Hematopoietic multipotent progenitor cell (in vitro differentiated cells): Measurements from ENCODE around the gene ASAP2. TPM values are rescaled to one million over a fixed set of nuclear protein-coding genes. Genes with fewer than 3 reads are reported as not detected.

Source experiments
- DNase-seq, 3 donors: peaks; one replicate each; pipeline ENCODE4 v3.0.0-alpha.2; 2011 to 2015; ENCODE audit warnings: low read depth in 2 of 3, low spot score in 2 of 3
- total RNA-seq: library from RNA; depleted of rRNA; stranded (reverse); fragments of >200 nt; gene quantifications from one replicate; pipeline ENCODE4 v1.2.3, GENCODE V29; 2012

Gene ASAP2
- total RNA-seq, 1 donor: 4.3 TPM

DNA sequence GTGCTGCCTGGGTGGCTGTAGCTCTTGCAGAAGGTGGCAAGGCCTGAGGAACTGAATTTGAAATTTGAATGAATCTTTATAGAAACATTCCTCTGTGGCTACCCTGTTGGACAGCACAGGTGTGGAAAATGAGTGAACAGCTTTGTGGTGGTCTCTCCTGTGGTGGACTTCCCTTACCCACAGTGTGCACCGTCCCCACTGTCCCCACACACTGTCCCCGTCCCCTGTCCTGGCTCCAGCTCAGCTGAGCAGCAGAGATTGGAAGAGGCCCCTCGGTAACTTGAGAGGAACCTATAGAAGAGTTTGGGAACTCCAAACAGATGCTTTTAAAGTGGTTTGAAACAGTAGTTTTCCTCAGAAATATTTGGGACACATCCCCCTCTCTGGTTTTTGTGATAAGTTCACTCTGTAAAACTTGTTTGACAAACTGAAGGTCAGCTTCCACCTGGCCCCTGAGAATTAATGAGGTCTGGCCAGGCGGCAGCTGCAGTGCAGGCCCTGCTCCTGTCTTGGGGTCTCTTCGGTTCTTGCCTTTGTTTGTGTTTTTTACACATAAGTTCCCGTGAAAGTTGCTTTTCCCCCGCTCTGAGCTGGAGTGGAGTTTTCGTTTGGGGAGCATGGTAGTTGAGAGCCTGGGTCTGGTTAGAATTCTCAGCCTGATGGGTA, 63.2 kb downstream of the ASAP2 start:
- DNase-seq: no peak

DNA sequence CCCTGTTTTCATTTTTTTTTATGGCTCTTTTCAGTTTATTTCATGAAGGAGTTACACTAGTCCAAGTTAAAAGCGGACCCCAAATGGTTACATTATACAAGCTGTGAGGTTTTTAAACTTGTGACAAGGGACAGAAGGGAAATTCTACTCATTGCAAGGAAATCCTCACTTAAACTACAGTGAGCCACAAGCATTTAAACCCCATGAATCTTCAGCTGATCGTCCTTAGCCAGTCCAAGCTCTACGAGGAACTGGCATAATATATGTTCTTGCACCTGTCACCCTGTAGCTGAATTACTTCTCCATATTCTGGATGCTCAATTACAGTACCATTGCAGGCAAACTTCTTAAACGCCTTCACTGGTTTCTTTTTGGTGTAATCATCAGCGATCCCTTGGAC, 64.5 kb downstream of the ASAP2 start:
- DNase-seq: peak in 1 of 3 donors; percentile 13

DNA sequence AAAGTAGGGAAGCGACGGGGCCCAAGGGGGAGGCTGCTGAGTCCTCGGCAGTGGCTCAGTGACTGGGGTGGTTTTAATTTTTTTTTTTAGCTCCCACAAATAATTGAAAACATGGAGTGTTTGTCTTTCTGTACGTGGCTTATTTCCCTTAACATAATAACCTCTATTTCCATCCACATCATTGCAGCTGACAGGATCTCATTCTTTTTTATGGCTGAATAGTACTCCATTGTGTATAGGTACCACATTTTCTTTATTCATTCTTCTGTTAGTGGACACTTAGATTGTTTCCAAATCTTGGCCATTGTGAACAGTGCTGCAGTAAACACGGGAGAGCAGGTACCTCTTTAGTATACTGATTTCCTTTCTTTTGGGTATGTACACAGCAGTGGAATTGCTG, 65.1 kb downstream of the ASAP2 start:
- DNase-seq: no peak

DNA sequence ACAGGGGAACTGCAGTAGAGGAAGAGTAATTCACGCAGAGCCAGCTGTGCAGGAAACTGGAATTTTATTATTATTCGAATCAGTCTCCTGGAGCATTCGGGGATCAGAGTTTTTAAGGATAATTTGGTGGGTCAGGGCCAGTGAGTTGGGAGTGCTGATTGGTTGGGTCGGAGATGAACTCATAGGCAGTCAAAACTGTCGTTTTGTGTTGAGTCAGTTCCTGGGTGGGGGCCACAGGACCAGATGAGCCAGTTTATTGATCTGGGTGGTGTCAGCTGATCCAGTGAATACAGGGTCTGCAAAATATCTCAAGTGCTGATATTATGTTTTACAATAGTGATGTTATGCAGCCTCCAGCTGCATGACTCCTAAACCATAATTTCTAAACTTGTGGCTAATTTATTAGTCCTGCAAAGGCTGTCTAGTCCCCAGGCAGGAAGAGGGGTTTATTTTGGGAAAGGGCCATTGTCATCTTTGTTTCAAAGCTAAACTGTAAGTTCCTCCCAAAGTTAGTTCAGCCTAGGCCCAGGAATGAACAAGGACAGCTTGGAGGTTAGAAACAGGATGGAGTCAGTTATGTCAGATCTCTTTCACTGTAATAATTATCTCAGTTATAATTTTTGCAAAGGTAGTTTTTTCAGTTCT, 67.0 kb downstream of the ASAP2 start:
- no peak for DNase-seq

DNA sequence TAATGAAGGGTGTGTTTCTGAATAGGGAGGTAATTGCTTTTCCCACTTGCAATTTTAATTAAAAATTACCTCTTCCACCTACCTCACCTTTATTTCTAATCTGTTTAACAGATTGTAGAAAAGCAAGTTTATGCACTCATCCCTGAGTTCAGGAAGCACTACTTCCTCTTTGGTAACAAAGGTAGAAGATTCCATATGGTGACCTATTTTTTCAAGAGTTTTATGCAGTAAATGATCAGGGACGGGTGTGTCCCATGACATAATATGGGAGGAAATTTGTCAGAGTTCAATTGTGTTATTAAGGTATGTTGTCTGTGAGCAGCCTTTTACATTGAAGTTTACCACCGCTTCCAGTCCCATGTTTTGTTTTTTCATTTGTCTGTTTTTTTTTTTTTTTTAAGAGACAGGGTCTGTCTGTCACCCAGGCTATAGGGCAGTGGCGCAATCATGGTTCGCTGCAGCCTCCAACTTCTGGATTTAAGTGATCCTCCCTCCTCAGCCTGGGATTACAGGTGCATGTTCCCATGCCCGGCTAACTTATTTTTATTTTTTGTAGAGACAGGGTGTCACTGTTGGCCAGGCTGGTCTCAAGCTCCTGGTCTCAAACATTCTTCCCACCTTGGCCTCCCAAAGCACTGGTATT, 68.2 kb downstream of the ASAP2 start:
- DNase-seq: no peak

- no peak for DNase-seq
These were observed 68.8 kb downstream of the ASAP2 start for GRCh38 chr2:9275399-9275798.

- DNase-seq: no peak
These were observed 69.5 kb downstream of the ASAP2 start for GRCh38 chr2:9276074-9276473.

DNA sequence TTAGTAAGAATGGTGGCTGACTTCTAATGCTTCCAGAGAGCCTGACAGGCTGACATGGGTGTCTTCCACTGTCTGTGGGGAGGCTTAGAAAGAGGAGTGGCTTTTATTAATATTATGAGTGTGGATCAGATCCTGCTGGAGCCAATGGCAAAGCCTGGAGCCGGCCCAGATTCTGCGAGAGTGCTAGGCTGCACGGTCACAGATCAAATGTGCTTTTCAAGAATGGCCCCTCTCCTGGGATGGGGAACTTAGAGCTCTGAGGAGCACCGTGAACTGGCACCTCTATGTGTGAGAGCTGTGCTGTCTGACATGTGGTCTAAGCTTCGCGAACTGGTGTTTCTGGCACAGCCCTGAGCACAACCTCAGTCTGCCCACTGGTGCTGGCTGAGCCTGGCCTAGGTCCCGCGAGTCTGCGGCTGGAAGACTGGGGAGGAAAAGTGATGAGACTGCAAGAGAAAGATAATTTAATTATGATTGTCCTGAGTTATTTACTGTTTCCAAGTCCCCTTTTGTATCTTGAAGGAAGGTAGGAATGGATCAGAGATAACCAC, 70.4 kb downstream of the ASAP2 start:
- DNase-seq: no peak

- no peak for DNase-seq
These were observed 71.8 kb downstream of the ASAP2 start for GRCh38 chr2:9278439-9278838.

GRCh38 chr2:9279426-9279825, 72.8 kb downstream of the ASAP2 start:
- no peak for DNase-seq

GRCh38 chr2:9280224-9280623, 73.6 kb downstream of the ASAP2 start:
- no peak for DNase-seq

DNA sequence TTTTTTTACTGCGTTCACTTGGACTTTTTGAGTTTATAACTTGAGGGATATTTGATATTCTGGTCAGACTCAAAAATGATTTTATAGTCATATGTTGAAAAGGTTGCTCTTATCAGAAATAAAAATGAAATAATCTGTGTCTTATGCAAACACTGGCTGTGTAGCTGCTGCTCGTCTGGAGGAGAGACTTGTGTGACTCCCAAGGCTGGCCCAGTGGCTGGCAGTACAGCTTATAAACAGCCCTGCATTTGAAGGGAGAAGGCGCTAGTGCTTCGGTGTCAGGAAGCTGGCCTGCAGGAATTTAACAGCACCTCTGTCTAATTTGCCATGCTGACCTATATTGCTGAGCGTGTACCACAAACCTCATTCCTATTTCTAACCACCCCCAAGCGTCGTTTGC, 74.5 kb downstream of the ASAP2 start:
- DNase-seq: no peak

DNA sequence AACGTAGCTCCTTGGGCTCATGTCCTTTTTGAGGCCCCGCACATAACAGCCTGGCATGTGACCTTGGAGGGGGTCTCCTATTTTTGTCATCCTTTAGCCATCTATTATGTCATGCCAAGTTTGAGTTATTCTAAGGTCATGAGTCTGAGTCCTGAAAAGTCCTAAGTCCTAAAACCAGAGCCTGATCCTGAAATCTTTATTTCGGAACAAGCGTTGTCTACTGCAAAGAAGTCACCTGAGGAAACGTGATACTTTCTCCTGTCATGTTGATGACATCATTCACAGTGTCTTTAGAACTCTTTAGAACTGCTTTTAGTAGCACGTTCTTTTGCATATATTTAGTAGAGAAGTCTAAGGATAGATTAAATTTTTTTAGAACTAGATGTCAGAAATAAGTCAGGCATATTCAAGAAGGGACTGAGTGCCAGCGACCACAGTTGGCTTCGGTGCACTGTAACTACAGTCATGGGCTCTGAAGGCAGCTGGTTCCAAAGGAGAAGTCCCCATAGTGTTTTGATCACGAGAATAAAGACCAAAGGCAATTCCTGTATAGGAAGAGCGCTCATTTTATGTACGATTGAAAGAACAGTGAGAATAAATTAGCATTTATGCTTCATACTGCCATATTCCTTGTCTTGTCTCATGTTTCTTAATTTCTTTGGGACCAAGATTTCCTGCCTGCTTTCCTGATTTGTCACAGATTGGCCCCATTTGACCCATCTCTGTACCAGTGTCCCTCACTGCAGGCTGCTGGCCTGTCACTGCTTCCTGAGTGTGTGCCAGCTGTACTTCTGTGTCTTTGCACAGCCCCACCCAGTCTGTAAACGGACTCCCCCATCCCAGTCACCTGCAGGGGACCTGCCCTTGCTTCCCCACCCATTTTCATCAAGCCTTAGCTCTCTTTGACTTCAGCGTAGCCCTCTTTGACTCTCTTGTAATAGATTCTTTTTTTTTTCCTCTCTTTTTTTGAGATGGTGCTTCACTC, 75.8 kb downstream of the ASAP2 start:
- no peak for DNase-seq

- DNase-seq: no peak
These were observed 78.1 kb downstream of the ASAP2 start for GRCh38 chr2:9284521-9285297.

DNA sequence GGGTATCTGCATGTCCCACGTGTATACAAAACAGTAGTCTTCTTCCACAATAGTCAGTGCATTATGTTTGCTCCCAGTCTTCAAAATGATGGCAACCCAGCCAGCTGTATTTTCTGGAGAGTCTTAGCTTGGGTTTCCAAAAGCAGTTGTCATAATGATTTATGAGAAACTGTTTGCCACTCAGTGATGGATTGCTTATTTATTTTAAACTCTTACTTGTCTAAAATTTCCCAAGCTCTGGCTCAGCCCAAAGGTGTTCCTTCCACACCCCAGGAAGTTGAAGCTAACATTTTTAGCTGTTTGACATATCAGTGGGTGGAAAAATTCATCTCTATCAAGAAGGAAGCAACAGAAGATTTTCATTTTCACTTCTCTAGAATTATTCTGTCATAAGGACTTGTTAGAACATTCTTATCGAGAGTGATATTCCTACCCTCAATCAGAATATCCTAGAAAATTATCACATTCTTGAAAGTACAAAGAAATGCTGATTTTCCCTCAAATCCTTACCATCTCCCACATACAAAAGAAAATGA, 78.8 kb downstream of the ASAP2 start:
- DNase-seq: no peak

DNA sequence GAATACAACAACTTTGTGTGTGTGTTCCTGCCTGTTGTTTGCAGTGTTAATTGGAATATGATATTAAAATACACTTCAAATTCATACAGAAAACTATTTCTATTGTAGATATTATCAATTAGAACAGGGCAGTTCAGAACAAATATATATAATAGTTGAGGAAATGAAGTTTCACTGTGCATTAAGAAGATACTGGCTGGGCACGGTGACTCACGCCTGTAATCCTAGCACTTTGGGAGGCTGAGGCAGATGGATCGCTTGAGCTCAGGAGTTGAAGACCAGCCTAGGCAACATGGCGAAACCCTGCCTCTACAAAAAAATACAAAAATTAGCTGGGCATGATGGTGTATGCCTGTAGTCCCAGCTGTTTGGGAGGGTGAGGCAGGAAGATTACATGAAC, 79.3 kb downstream of the ASAP2 start:
- DNase-seq: no peak

- no peak for DNase-seq
These were observed 80.2 kb downstream of the ASAP2 start for GRCh38 chr2:9286554-9287399.

GRCh38 chr2:9287400-9288045, 80.9 kb downstream of the ASAP2 start:
- no peak for DNase-seq
